Adrenal gland (tissue), 12 donors: Measurements from ENCODE around the gene CACNB4. TPM values are rescaled to one million over a fixed set of nuclear protein-coding genes. Genes with fewer than 3 reads are reported as not detected.
A peak's percentile ranks its signal among the peaks of the same experiment; 100 is the strongest.

Experiments
- DNase-seq, 7 donors: peaks; one replicate each; pipeline ENCODE4 v3.0.0-alpha.2; 2019 to 2020
- H3K27ac ChIP-seq, 5 donors: fragments of 200-600 bp; sonication (generic) in 4 of 5; 1 replicate in 3 of 5; 2 replicates in 2 of 5; pipeline versions ENCODE4 v1.5.1 to v1.8.0; 2016 to 2020; ENCODE audit warnings: mild to moderate bottlenecking in 1 of 5
- H3K27me3 ChIP-seq: fragments of 200-600 bp; 2 replicates; pipeline ENCODE4 v1.8.0; 2021
- H3K36me3 ChIP-seq, 2 donors: fragments of 200-600 bp; replicated peaks in 1 of 2; 1 replicate in 1 of 2; 2 replicates in 1 of 2; pipeline versions ENCODE4 v1.5.1 to v1.8.0; 2018 to 2022
- H3K4me1 ChIP-seq, 2 donors: fragments of 200-600 bp; replicated peaks in 1 of 2; 1 replicate in 1 of 2; 2 replicates in 1 of 2; pipeline versions ENCODE4 v1.5.1 to v1.8.0; 2018 to 2021
- H3K4me3 ChIP-seq, 4 donors: fragments of 200-600 bp; sonication (generic) in 3 of 4; one replicate each; pipeline ENCODE4 v1.5.1; 2016 to 2018
- H3K9me3 ChIP-seq, 3 donors: fragments of 200-600 bp; sonication (generic) in 1 of 3; replicated peaks in 1 of 3; 1 replicate in 2 of 3; 2 replicates in 1 of 3; pipeline versions ENCODE4 v1.5.1 to v1.8.0; 2016 to 2021
- POLR2A ChIP-seq, 2 donors: fragments of 450-650 bp; IDR thresholded peaks; one replicate each; pipeline ENCODE4 v1.6.1; 2017; ENCODE audit warnings: antibody characterized with exemption in 2 of 2, mild to moderate bottlenecking in 2 of 2, moderate library complexity in 1 of 2
- WGBS, 4 donors: extraction: QIAGEN DNeasy Blood & Tissue Kit in 2 of 4; methylation state at CpG; one replicate each; pipeline versions ENCODE4 v1.1.5 to v1.1.7; 2013 to 2017; 5-methylcytosine and 5-hydroxymethylcytosine counted together
- intact Hi-C, 2 donors: fragments of 100-400 bp; cut with DNase I; formaldehyde crosslinking; loops; one replicate each; pipeline versions ENCODE4 v1.14.1 to v1.15.0; 2022 to 2023
- polyA plus RNA-seq, 3 donors: library from polyadenylated mRNA; stranded (reverse); fragments of 200-250 nt in 2 of 3; fragments of 350-450 nt in 1 of 3; fragmentation: Illumina TruSeq in 1 of 3; extraction: RNeasy Lipid Tissue Mini Kit (QIAGEN cat#74804) in 1 of 3; gene quantifications; one replicate each; pipeline ENCODE4 v1.2.3, GENCODE V29; 2013 to 2014
- total RNA-seq, 9 donors: library from RNA; depleted of rRNA in 4 of 9; stranded (reverse); fragments of >200 nt in 4 of 9; fragments of 120-200 nt in 1 of 9; fragmentation: NEBNext Ultra II Directional in 1 of 9; extraction: Animal tissue kit (Norgen Biotek cat#: 25700) in 1 of 9; gene quantifications; one replicate each; pipeline versions ENCODE4 v1.1.0 to v1.2.4, GENCODE V29; 2013 to 2023
- TF ChIP-seq, protein P1 (sequence below), 6 experiments: fragments of 450-650 bp in 4 of 6; fragments of 200-600 bp in 2 of 6; sonication (generic) in 1 of 6; IDR thresholded peaks; 1 replicate in 5 of 6; 2 replicates in 1 of 6; pipeline versions ENCODE4 v1.5.1 to v1.8.0; 2016 to 2021; ENCODE audit warnings: antibody characterized with exemption in 6 of 6, mild to moderate bottlenecking in 2 of 6, moderate library complexity in 1 of 6
- donor health status: healthy with polysubstance abuse.
- donor health status: Bipolar disorder and iron deficiency.
- donor health status: DM: yes; HTN: yes; CAD: no.
- donor health status: DM: no; HTN: no; CAD: no.
- donor health status: DM: no; HTN: no; CAD: no.
- donor health status: DM: yes; HTN: yes; CAD: no.

The CACNB4 gene
- total and polyA plus RNA-seq, 12 donors, result 0.60 to 8.5 (median 1.9) TPM

DNA sequence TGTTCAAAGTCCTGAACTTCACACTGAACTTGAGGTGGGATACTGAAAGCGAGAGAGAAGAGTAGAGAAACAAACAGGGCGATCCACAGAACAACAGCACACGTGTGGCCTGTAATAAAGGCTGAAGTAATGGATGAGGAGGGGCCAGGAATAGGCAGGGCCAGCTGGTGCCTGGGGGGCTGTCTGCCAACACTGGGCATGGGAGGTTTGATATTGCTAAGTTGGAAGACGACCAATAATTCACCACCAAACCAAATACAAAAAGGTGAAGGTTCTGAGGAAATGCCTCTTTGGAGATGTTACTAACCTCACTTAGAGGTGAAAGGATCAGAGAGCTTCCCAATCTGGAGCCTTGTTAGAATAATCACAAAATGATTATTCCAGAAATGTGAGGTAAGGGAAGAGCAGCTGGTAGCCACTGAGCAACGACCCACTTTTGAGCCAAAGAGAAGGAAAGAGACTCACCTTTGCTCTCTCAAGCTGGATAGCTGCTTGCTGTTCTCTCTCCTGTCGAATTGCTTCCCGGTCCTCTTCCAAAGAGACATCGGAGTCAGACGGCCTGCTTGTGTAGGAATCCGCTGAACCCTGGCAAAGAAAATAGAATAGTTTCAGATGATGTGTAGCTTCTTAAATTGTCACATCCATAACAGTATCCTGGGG is 215.9 kb downstream of the CACNB4 start:
- Histone ChIP-seq H3K27ac (no peak overlapping the region), H3K27me3 (no peaks in the 10 kb centered on the region), H3K4me1 (peaks cover 0 to 13% of the 10 kb centered on the region in 2 donors), H3K9me3 (no peaks in the 10 kb centered on the region), H3K36me3 (no peaks in the 10 kb centered on the region), H3K4me3 (no peak overlapping the region)
- WGBS, 4 donors, result 91 to 95% (median 94%) methylated on average over 10 of the region's 10 CpGs
- intact Hi-C loops, result no loop called here
- DNase-seq, result no peak
- TF ChIP-seq, protein P1, sequence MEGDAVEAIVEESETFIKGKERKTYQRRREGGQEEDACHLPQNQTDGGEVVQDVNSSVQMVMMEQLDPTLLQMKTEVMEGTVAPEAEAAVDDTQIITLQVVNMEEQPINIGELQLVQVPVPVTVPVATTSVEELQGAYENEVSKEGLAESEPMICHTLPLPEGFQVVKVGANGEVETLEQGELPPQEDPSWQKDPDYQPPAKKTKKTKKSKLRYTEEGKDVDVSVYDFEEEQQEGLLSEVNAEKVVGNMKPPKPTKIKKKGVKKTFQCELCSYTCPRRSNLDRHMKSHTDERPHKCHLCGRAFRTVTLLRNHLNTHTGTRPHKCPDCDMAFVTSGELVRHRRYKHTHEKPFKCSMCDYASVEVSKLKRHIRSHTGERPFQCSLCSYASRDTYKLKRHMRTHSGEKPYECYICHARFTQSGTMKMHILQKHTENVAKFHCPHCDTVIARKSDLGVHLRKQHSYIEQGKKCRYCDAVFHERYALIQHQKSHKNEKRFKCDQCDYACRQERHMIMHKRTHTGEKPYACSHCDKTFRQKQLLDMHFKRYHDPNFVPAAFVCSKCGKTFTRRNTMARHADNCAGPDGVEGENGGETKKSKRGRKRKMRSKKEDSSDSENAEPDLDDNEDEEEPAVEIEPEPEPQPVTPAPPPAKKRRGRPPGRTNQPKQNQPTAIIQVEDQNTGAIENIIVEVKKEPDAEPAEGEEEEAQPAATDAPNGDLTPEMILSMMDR (IDR thresholded peaks at IDR 0.05), result no peak
- TF ChIP-seq POLR2A (IDR thresholded peaks at IDR 0.05), result no peak

DNA sequence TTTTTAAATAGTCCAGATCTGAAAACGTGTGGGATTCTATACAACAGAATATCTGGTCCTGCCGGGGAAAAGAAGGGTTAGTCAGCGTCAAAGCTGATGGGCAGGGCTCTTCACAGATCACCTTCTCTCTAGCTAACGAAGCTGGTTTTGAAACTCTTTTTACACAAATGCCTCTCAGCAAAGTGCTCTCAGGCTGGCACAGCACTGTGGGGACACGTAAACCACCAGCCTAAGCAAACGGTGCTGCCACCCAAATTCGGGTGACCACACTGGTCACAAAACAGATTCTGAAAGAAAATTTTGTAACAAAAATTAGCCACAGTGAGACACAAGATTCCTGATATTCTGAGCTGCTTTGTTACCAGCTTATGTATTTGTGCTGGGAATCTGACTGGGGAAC is 217.5 kb downstream of the CACNB4 start:
- Histone ChIP-seq H3K27me3 (no peaks in the 10 kb centered on the region), H3K27ac (no peak overlapping the region), H3K36me3 (no peaks in the 10 kb centered on the region), H3K9me3 (no peaks in the 10 kb centered on the region), H3K4me1 (peaks cover 0 to 13% of the 10 kb centered on the region in 2 donors), H3K4me3 (no peak overlapping the region)
- no peak for DNase-seq
- WGBS, 4 donors, result 80 to 87% (median 84%) methylated on average over 7 of the region's 7 CpGs
- intact Hi-C loops, result no loop called here
- TF ChIP-seq POLR2A (IDR thresholded peaks at IDR 0.05), result no peak
- TF ChIP-seq, protein P1 (IDR thresholded peaks at IDR 0.05), result no peak

DNA sequence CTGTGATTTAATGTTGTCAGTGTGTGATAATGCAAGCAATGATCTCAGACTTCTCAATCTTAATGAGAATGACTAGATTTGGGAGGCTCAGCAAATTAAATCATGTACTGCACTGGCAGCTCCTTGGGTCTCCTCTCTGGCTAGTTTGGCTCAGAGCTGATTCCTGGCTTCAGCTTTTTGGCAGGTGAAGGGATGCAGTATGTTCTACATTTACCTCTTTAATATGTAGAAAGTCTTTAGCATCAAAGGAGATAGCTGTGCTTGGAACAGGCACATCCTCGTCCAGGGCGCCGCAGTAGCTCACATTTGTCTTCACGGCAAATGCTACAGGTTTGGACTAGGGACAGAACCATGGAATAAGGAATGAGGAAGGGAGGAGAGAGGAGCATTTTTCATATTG is 218.3 kb downstream of the CACNB4 start:
- Histone ChIP-seq H3K36me3 (no peaks in the 10 kb centered on the region), H3K27ac (no peak overlapping the region), H3K4me3 (no peak overlapping the region), H3K4me1 (peaks cover 0 to 13% of the 10 kb centered on the region in 2 donors), H3K9me3 (no peaks in the 10 kb centered on the region), H3K27me3 (no peaks in the 10 kb centered on the region)
- 98 to 99% (median 99%) methylated on average over 4 of the region's 4 CpGs for WGBS, 4 donors
- TF ChIP-seq, protein P1 (IDR thresholded peaks at IDR 0.05), result no peak
- no peak for TF ChIP-seq POLR2A (IDR thresholded peaks at IDR 0.05)
- intact Hi-C loops, result no loop called here
- DNase-seq, result no peak

DNA sequence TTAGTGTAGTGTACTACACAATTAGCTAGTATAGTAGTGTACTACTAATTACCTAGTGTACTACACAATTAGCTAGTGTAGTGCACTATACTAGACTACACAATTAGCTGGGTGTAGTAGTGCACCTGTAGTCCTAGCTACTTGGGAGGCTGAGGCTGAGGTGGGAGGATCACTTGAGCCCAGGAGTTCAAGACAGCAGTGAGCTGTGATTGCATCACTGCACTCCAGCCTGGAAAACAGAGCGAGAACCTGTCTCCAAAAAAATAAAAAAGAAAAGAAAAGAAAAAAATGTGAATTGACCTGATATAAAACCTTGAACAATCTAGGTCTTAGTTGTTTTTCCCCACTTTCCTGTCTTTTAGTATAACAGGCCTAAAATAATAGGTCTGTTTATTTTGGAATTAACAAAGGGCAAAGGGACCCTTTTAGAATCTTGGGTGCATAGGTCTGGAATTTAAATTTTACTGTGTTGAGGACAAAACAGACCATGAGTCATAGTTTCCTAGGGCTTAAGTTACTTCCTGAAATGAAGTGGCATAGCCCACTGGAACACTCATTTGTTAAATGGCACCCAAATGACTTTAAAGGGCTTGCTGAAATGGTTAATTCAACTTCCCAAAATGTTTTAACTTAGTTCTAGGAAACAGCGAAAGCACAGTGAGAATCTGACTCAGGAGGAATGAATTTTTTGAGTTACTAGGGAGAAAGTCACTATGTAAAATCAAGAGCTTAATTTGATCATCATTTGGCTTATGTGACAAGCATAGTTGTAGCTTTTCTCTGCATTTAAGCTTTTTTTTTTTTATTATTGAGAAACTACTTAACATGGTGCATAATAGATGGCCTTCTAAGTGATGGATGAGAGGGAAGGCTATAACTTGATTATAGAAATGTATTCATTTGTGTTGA is 219.9 kb downstream of the CACNB4 start:
- DNase-seq, result peak in 3 of 7 donors; percentile 7 to 25 (median 19)
- intact Hi-C loops, result no loop called here
- H3K9me3 ChIP-seq, result no peaks in the 10 kb centered on the region
- H3K27ac ChIP-seq, result peak overlapping the region in 1 of 5 donors; percentile 1
- no peaks in the 10 kb centered on the region for H3K27me3 ChIP-seq
- TF ChIP-seq, protein P1 (IDR thresholded peaks at IDR 0.05), result no peak
- TF ChIP-seq POLR2A (IDR thresholded peaks at IDR 0.05), result no peak
- H3K4me1 ChIP-seq, result peaks cover 0 to 13% of the 10 kb centered on the region in 2 donors
- H3K36me3 ChIP-seq, result no peaks in the 10 kb centered on the region
- no peak overlapping the region for H3K4me3 ChIP-seq
- 47 to 67% (median 63%) methylated on average over 2 of the region's 2 CpGs for WGBS, 4 donors
